Measurements from ENCODE around the gene C1QTNF12.

Gene C1QTNF12

GRCh38 chr1:1241588-1242219, 4.8 kb downstream of the C1QTNF12 start:
- DNase-seq (ENCODE audit: low read depth in 2 of 2, low spot score in 1 of 2), result no peak

- DNase-seq (ENCODE audit: low read depth in 2 of 2, low spot score in 1 of 2), result no peak
Observed at GRCh38 chr1:1240822-1241587, 5.5 kb downstream of the C1QTNF12 start.

GRCh38 chr1:1240348-1240732, 6.2 kb downstream of the C1QTNF12 start:
- no peak for DNase-seq (ENCODE audit: low read depth in 2 of 2, low spot score in 1 of 2)

GRCh38 chr1:1239614-1240347, 6.7 kb downstream of the C1QTNF12 start:
- no peak for DNase-seq (ENCODE audit: low read depth in 2 of 2, low spot score in 1 of 2)

GRCh38 chr1:1239227-1239613, 7.3 kb downstream of the C1QTNF12 start:
- no peak for DNase-seq (ENCODE audit: low read depth in 2 of 2, low spot score in 1 of 2)

GRCh38 chr1:1238702-1239178, 7.8 kb downstream of the C1QTNF12 start:
- DNase-seq (ENCODE audit: low read depth in 2 of 2, low spot score in 1 of 2), result no peak

- no peak for DNase-seq (ENCODE audit: low read depth in 2 of 2, low spot score in 1 of 2)
Observed at GRCh38 chr1:1237874-1238701, 8.4 kb downstream of the C1QTNF12 start.

- no peak for DNase-seq (ENCODE audit: low read depth in 2 of 2, low spot score in 1 of 2)
Observed at GRCh38 chr1:1236945-1237873, 9.3 kb downstream of the C1QTNF12 start.

- no peak for DNase-seq (ENCODE audit: low read depth in 2 of 2, low spot score in 1 of 2)
Observed at GRCh38 chr1:1236176-1236763, 10.3 kb downstream of the C1QTNF12 start.

- DNase-seq (ENCODE audit: low read depth in 2 of 2, low spot score in 1 of 2), result no peak
Observed at GRCh38 chr1:1235016-1235744, 11.3 kb downstream of the C1QTNF12 start.

- DNase-seq (ENCODE audit: low read depth in 2 of 2, low spot score in 1 of 2), result no peak
Observed at GRCh38 chr1:1234180-1234808, 12.2 kb downstream of the C1QTNF12 start.

- DNase-seq (ENCODE audit: low read depth in 2 of 2, low spot score in 1 of 2), result no peak
Observed at GRCh38 chr1:1233567-1233892, 13.0 kb downstream of the C1QTNF12 start.

GRCh38 chr1:1232796-1233566, 13.5 kb downstream of the C1QTNF12 start:
- DNase-seq (ENCODE audit: low read depth in 2 of 2, low spot score in 1 of 2), result no peak

GRCh38 chr1:1232208-1232795, 14.2 kb downstream of the C1QTNF12 start, which contains the start of gene B3GALT6:
TSS of gene B3GALT6 (plus strand) at chr1:1232237. CDS start at chr1:1232279, 42 bp downstream.
- DNase-seq (ENCODE audit: low read depth in 2 of 2, low spot score in 1 of 2), result no peak

GRCh38 chr1:1231400-1232207, 14.9 kb downstream of the C1QTNF12 start, which contains the start of gene SDF4:
TSS of gene SDF4 (minus strand) at chr1:1232001. CDS start at chr1:1228772, 3,229 bp downstream.
- DNase-seq (ENCODE audit: low read depth in 2 of 2, low spot score in 1 of 2), result peak; percentile 86 to 94

- DNase-seq (ENCODE audit: low read depth in 2 of 2, low spot score in 1 of 2), result no peak
Observed at GRCh38 chr1:1230656-1231399, 15.7 kb downstream of the C1QTNF12 start.

Measured in stimulated activated CD8-positive, alpha-beta memory T cell treated with anti-CD3 and anti-CD28 coated beads, Interleukin-4, amount 100 ng/mL, for 1 hour (primary cell).